ENCODE results near the gene RUFY1. TPM values are rescaled to one million over a fixed set of nuclear protein-coding genes. Genes with fewer than 3 reads are reported as not detected.
"Not testable (repeated sequence)": the region's sequence is repeated elsewhere in the genome, so short reads cannot be mapped to it uniquely, and the experiment has no call there.

The RUFY1 gene
- polyA plus RNA-seq, 1 experiment = 25.6 TPM

DNA sequence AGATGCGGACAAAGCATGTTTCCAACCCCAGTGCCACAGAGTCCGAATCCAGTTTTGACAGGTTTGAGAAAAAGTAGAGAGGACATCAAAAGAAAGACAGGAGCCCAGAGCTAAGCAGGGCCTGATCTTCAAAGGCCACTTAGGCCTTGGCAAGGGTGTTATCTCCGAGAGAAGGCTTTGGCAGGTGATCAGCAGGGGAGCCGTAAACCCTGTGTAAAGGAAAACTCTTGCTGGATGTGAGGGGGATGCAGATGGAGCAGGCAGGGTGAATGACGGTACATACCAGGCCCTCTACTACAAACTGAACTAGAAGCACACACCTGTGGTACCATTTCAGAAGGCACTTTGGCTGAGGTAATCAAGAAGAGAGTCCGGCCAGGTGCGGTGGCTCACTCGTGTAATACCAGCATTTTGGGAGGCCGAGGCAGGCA lies 74.5 kb downstream of the RUFY1 start:
- TF ChIP-seq, protein P1, sequence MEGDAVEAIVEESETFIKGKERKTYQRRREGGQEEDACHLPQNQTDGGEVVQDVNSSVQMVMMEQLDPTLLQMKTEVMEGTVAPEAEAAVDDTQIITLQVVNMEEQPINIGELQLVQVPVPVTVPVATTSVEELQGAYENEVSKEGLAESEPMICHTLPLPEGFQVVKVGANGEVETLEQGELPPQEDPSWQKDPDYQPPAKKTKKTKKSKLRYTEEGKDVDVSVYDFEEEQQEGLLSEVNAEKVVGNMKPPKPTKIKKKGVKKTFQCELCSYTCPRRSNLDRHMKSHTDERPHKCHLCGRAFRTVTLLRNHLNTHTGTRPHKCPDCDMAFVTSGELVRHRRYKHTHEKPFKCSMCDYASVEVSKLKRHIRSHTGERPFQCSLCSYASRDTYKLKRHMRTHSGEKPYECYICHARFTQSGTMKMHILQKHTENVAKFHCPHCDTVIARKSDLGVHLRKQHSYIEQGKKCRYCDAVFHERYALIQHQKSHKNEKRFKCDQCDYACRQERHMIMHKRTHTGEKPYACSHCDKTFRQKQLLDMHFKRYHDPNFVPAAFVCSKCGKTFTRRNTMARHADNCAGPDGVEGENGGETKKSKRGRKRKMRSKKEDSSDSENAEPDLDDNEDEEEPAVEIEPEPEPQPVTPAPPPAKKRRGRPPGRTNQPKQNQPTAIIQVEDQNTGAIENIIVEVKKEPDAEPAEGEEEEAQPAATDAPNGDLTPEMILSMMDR (IDR thresholded peaks at IDR 0.05; ENCODE audit: insufficient read depth, low read depth, low read length) = no peak
- ChIA-PET CTCF (interaction anchor here (0.7 to 1.8 kb wide), 4 partner anchors 9 to 41 kb away, joined by 3 to 5 read pairs (median 4); no protein-coding TSS in a partner anchor), POLR2A (no interaction called here)
- H3K27me3 ChIP-seq (ENCODE audit: control insufficient read depth, insufficient read depth, low read length) = no peaks in the 10 kb centered on the region
- no peak for DNase-seq (ENCODE audit: low read depth)
- peaks cover 9% of the 10 kb centered on the region for H3K36me3 ChIP-seq (ENCODE audit: control insufficient read depth, insufficient read depth, low read length)
- no peak overlapping the region for H3K4me3 ChIP-seq (ENCODE audit: low read depth, low read length)

DNA sequence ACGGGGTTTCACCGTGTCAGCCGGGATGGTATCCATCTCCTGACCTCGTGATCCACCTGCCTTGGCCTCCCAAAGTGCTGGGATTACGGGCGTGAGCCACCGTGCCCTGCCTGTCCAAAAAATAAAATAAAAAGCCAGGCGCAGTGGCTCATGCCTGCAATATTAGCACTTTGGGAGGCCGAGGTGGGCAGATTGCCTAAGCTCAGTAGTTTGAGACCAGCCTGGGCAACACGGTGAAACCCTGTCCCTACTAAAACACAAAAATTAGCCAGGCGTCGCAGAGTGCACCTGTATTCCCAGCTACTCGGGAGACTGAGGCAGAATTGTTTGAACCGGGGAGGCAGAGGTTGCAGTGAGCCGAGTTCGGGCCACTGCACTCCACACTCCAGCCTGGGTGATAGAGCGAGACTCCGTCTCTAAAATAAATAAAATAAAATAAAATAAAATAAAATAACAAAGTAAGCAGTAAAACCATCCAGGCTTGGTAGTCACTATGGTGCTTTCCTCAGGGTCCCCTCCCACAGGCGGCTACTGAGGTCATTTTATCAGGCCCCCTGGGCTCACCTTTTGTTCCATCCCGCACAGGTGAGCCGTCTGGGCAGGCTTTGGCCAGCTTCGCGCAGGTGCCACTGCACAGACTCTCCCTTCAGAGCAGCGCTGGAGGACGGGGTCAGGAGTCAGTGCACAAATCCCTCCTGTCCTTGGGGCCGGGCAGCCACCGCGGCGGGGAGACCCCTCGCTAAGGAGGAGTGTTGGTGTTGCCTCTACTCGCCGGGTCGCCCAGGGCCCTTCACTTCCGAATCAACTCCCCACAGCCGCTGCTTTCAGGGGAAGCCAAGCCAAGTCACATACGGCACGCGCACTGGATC lies 83.4 kb downstream of the RUFY1 start:
- not testable (repeated sequence) for DNase-seq (ENCODE audit: low read depth)
- CTCF ChIA-PET = interaction anchor here (1.0 kb wide), 1 partner anchor 9 kb away, joined by 3 read pairs; no protein-coding TSS in a partner anchor
- peak overlapping the region; percentile 42 for H3K4me3 ChIP-seq (ENCODE audit: low read depth, low read length)

DNA sequence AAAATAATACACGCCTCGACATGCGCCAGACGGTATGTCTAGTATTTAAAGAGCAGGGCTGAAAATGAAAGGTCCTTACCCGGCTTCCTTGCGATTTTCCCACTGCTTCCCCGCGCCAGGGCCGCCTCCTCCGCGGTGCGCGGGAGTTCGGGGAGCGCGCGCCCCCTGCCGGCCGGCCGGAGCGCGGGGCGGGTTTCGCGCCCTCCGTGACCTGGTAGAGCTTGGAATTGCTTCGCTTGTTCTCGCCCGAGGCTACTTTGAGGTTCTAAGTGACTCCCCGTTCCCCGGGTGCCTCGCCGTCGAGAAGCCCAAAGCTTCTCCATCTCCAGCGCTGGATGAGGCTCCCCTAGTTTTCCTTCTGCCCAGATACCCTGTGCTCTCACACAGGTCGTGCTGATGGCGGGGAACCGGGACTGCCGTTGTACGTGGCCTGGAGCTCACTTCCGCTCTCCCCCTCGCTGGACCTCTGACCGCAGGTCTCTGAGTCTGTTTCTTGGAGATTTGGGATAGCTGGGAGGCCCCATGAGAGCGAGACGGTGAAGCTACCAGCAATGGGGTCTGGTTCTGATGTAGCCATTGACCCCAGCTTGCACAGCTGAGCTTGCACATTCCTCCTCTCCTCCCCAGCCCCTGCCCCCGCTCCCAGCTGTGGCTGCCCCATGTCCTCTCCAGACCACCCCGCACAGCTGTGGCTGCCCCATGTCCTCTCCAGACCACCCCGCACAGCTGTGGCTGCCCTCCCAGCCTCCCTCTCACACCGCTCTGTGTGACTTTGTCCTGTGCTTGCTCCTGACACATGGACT lies 84.2 kb downstream of the RUFY1 start:
- CTCF ChIA-PET; POLR2A ChIA-PET; H3K36me3 ChIP-seq (ENCODE audit: control insufficient read depth, insufficient read depth, low read length); H3K4me3 ChIP-seq (ENCODE audit: low read depth, low read length); DNase-seq (ENCODE audit: low read depth); H3K27me3 ChIP-seq (ENCODE audit: control insufficient read depth, insufficient read depth, low read length): not testable (repeated sequence)

More for the DNA sequence above, 83.4 kb downstream of the RUFY1 start:
- POLR2A ChIA-PET; H3K36me3 ChIP-seq (ENCODE audit: control insufficient read depth, insufficient read depth, low read length); H3K27me3 ChIP-seq (ENCODE audit: control insufficient read depth, insufficient read depth, low read length): not testable (repeated sequence)

DNA sequence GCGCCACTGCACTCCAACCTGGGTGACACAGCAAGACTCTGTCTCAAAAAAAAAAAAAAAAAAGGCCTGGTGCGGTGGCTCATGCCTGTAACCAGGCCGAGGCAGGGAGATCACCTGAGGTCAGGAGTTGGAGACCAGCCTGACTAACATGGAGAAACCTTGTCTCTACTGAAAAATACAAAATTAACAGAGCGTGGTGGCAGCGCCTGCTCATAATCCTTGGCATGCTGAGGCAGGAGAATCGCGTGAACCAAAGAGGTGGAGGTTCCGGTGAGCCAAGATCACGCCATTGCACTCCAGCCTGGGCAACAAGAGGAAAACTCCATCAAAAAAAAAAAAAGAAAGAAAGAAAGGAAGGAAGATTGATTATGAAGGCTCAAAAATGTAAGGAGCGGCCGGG lies 88.9 kb downstream of the RUFY1 start:
- CTCF ChIA-PET; DNase-seq (ENCODE audit: low read depth); H3K36me3 ChIP-seq (ENCODE audit: control insufficient read depth, insufficient read depth, low read length); H3K27me3 ChIP-seq (ENCODE audit: control insufficient read depth, insufficient read depth, low read length); POLR2A ChIA-PET; H3K4me3 ChIP-seq (ENCODE audit: low read depth, low read length): not testable (repeated sequence)

DNA sequence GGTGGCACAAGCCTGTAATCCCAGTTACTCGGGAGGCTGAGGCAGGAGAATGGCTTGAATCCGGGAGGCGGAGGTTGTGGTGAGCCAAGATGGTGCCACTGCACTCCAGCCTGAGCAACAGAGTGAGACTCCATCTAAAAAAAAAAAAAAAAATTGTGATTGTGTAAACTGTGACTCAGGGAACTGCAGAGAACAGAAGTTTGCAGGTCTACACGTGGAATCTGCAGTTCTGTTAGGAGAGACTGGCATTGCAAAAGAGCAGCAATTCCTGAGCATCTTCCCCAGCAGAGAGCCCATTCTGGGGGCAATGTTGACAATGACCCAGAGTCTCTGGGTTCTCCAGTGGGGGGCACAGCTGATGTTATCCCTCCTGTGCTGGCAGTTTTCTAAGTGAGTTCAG lies 91.4 kb downstream of the RUFY1 start:
- POLR2A ChIA-PET; DNase-seq (ENCODE audit: low read depth); H3K27me3 ChIP-seq (ENCODE audit: control insufficient read depth, insufficient read depth, low read length); H3K36me3 ChIP-seq (ENCODE audit: control insufficient read depth, insufficient read depth, low read length); H3K4me3 ChIP-seq (ENCODE audit: low read depth, low read length); CTCF ChIA-PET: not testable (repeated sequence)

DNA sequence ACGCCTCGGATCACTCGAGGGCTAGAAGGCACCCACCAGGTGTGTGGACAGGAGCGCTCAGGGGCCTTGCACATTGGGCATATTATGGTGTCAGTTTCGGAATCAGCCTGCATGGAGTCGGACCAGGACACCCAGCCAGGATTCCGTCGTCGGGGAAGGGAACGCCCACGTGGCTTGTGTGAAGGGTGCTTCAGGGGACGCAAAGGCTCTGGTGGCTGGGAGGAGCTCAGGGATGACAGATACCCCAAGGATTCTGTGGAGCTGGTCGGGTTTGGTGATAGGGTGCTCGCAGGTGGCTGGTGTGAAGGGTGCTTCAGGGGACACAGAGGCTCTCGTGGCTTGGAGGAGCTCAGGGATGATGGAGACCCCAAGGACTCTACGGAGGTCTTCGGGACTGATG lies 92.3 kb downstream of the RUFY1 start:
- POLR2A ChIA-PET; H3K36me3 ChIP-seq (ENCODE audit: control insufficient read depth, insufficient read depth, low read length): not testable (repeated sequence)
- CTCF ChIA-PET = interaction anchor here (1.5 kb wide), 1 partner anchor 35 kb away, joined by 4 read pairs; no protein-coding TSS in a partner anchor

DNA sequence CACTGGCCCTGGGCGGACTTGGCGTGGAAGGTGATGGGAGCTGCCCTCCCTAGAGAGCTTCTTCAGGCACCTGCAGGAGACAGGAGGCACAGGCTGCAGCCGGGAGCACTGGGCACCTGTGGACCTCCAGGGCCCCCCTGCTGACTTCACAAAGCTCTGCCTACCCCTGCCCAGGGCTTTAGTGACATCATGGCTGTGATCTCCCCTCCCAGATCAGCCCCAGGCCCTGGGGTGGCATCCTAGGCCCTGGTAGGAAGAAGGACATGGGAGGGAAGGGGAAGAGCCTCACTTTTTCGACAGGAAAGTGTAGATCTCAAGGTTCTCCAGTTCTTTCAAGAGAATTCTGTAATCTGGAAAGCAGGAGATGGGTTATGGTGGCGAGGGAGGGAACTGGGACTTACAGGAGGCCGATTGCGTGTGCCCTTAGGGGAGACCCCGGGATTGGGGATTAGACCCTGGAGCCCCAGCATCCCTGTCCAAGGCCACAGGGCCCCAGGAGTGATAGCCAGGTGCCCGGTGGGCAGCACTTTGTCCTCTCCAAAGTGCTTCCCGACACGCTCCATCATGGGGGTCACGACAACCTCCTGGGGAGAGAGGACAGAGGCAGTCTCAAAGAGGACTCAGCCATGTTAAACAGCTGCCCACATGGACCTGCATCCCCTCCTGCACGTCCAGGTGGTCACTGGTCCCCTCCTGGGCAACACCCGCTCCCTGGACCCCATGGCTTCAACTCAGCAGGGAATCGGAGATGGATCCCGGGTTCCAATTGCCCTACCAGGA lies 93.0 kb downstream of the RUFY1 start:
- CTCF ChIA-PET = interaction anchor here (1.5 kb wide), 1 partner anchor 35 kb away, joined by 4 read pairs; no protein-coding TSS in a partner anchor
- H3K4me3 ChIP-seq (ENCODE audit: low read depth, low read length); H3K36me3 ChIP-seq (ENCODE audit: control insufficient read depth, insufficient read depth, low read length); DNase-seq (ENCODE audit: low read depth); POLR2A ChIA-PET; H3K27me3 ChIP-seq (ENCODE audit: control insufficient read depth, insufficient read depth, low read length): not testable (repeated sequence)

More for the DNA sequence above, 92.3 kb downstream of the RUFY1 start:
- not testable (repeated sequence) for H3K4me3 ChIP-seq (ENCODE audit: low read depth, low read length); DNase-seq (ENCODE audit: low read depth); H3K27me3 ChIP-seq (ENCODE audit: control insufficient read depth, insufficient read depth, low read length)

DNA sequence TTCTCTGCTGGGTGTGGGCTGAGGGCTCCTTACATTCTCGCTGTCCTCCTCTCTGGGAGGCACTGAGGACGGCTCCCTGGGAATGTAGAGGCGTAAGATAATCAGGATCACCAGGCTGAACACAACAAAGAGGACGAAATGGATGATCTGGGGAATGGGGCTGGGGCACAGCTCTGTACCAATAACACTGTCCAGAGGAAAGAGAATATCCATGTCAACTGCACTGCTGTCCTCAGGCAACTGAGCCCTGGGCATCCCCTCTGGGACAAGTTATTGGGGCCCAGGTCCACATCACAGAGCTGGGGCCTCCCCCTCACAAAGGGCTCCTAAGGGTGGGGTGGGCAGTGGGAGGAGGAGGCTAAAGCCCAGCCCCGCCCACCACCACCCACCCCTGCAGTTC lies 94.4 kb downstream of the RUFY1 start:
- DNase-seq (ENCODE audit: low read depth); POLR2A ChIA-PET; H3K4me3 ChIP-seq (ENCODE audit: low read depth, low read length); CTCF ChIA-PET; H3K27me3 ChIP-seq (ENCODE audit: control insufficient read depth, insufficient read depth, low read length); H3K36me3 ChIP-seq (ENCODE audit: control insufficient read depth, insufficient read depth, low read length): not testable (repeated sequence)
